ENCODE data around the gene VAPA. TPM values are rescaled to one million over a fixed set of nuclear protein-coding genes. Genes with fewer than 3 reads are reported as not detected.

Gene VAPA
- total RNA-seq, 2 experiments from 2014 or later, result 152 to 159 TPM

GRCh38 chr18:9951022-9951859 lies 37.4 kb downstream of the VAPA start:
- DNase-seq, result peak; percentile 22
- intact Hi-C loops (cut with micrococcal nuclease), result loop anchor here (5.0 kb wide), 1 partner anchor 34 kb away; no protein-coding TSS in a partner anchor
- ChIA-PET CTCF (interaction anchor here (1.4 to 1.5 kb wide), 2 partner anchors 25 to 36 kb away, joined by 3 read pairs; no protein-coding TSS in a partner anchor), POLR2A (no interaction called here)
- H3K4me3 Mint-ChIP-seq, result no peak overlapping the region
- H3K36me3 Mint-ChIP-seq, result peaks cover 38% of the 10 kb centered on the region
- H3K27me3 Mint-ChIP-seq, result no peaks in the 10 kb centered on the region
- no peak overlapping the region for H3K27ac Mint-ChIP-seq
- H3K9me3 Mint-ChIP-seq, result no peaks in the 10 kb centered on the region
- peaks cover 3% of the 10 kb centered on the region for H3K4me1 Mint-ChIP-seq (ENCODE audit: low read depth)

- intact Hi-C loops (cut with micrococcal nuclease), result loop anchor here (5.0 kb wide), 1 partner anchor 36 kb away; no protein-coding TSS in a partner anchor
- Mint-ChIP-seq H3K4me1 (ENCODE audit: low read depth) (peaks cover 3% of the 10 kb centered on the region), H3K27me3 (no peaks in the 10 kb centered on the region), H3K9me3 (no peaks in the 10 kb centered on the region), H3K36me3 (peaks cover 33% of the 10 kb centered on the region), H3K27ac (no peak overlapping the region), H3K4me3 (no peak overlapping the region)
- DNase-seq, result no peak
- ChIA-PET CTCF (interaction anchor here (0.6 kb wide), 1 partner anchor 30 kb away, joined by 3 read pairs; no protein-coding TSS in a partner anchor), POLR2A (no interaction called here)
Measured at GRCh38 chr18:9952633-9953416, 39.0 kb downstream of the VAPA start.

- H3K27ac Mint-ChIP-seq, result no peak overlapping the region
- H3K36me3 Mint-ChIP-seq, result peaks cover 6% of the 10 kb centered on the region
- ChIA-PET CTCF (interaction anchor here (1.3 kb wide), 1 partner anchor 13 kb away, joined by 3 read pairs; no protein-coding TSS in a partner anchor), POLR2A (no interaction called here)
- no peaks in the 10 kb centered on the region for H3K9me3 Mint-ChIP-seq
- no peak overlapping the region for H3K4me3 Mint-ChIP-seq
- DNase-seq, result no peak
- no peaks in the 10 kb centered on the region for H3K27me3 Mint-ChIP-seq
- H3K4me1 Mint-ChIP-seq (ENCODE audit: low read depth), result peaks cover 13% of the 10 kb centered on the region
- intact Hi-C loops (cut with micrococcal nuclease), result no loop called here
Measured at GRCh38 chr18:9958861-9959399, 45.1 kb downstream of the VAPA start.

- Mint-ChIP-seq H3K9me3 (no peaks in the 10 kb centered on the region), H3K4me3 (no peak overlapping the region), H3K27ac (no peak overlapping the region), H3K27me3 (no peaks in the 10 kb centered on the region), H3K36me3 (peaks cover 2% of the 10 kb centered on the region), H3K4me1 (ENCODE audit: low read depth) (peaks cover 13% of the 10 kb centered on the region)
- ChIA-PET CTCF (interaction anchor here (0.6 to 1.0 kb wide), 2 partner anchors 14 to 442 kb away, joined by 3 read pairs; no protein-coding TSS in a partner anchor), POLR2A (interaction anchor here (0.6 kb wide), 1 partner anchor 537 kb away, joined by 3 read pairs; no protein-coding TSS in a partner anchor)
- DNase-seq, result no peak
- intact Hi-C loops (cut with micrococcal nuclease), result no loop called here
Measured at GRCh38 chr18:9959564-9959963, 45.7 kb downstream of the VAPA start.

- ChIA-PET POLR2A (no interaction called here), CTCF (interaction anchor here (0.6 to 1.0 kb wide), 2 partner anchors 13 to 443 kb away, joined by 3 read pairs; no protein-coding TSS in a partner anchor)
- no peaks in the 10 kb centered on the region for H3K27me3 Mint-ChIP-seq
- H3K4me1 Mint-ChIP-seq (ENCODE audit: low read depth), result peaks cover 13% of the 10 kb centered on the region
- no peak for DNase-seq
- no peak overlapping the region for H3K4me3 Mint-ChIP-seq
- H3K36me3 Mint-ChIP-seq, result no peaks in the 10 kb centered on the region
- no peak overlapping the region for H3K27ac Mint-ChIP-seq
- H3K9me3 Mint-ChIP-seq, result no peaks in the 10 kb centered on the region
- intact Hi-C loops (cut with micrococcal nuclease), result no loop called here
Measured at GRCh38 chr18:9960258-9960904, 46.6 kb downstream of the VAPA start.

GRCh38 chr18:9961041-9961440 lies 47.2 kb downstream of the VAPA start:
- POLR2A ChIA-PET, result no interaction called here
- no peaks in the 10 kb centered on the region for H3K9me3 Mint-ChIP-seq
- no peak overlapping the region for H3K4me3 Mint-ChIP-seq
- no peak for DNase-seq
- no peaks in the 10 kb centered on the region for H3K27me3 Mint-ChIP-seq
- CTCF ChIA-PET, result no interaction called here
- no peaks in the 10 kb centered on the region for H3K36me3 Mint-ChIP-seq
- peaks cover 16% of the 10 kb centered on the region for H3K4me1 Mint-ChIP-seq (ENCODE audit: low read depth)
- no peak overlapping the region for H3K27ac Mint-ChIP-seq
- intact Hi-C loops (cut with micrococcal nuclease), result no loop called here

- intact Hi-C loops (cut with micrococcal nuclease), result no loop called here
- H3K4me3 Mint-ChIP-seq, result no peak overlapping the region
- H3K36me3 Mint-ChIP-seq, result no peaks in the 10 kb centered on the region
- no peak for DNase-seq
- no peaks in the 10 kb centered on the region for H3K9me3 Mint-ChIP-seq
- H3K27ac Mint-ChIP-seq, result no peak overlapping the region
- POLR2A ChIA-PET, result no interaction called here
- peaks cover 16% of the 10 kb centered on the region for H3K4me1 Mint-ChIP-seq (ENCODE audit: low read depth)
- CTCF ChIA-PET, result no interaction called here
- H3K27me3 Mint-ChIP-seq, result peaks cover 32% of the 10 kb centered on the region
Measured at GRCh38 chr18:9965711-9966624, 52.2 kb downstream of the VAPA start.

GRCh38 chr18:9968081-9968848 lies 54.4 kb downstream of the VAPA start:
- Mint-ChIP-seq H3K4me1 (ENCODE audit: low read depth) (peaks cover 16% of the 10 kb centered on the region), H3K4me3 (no peak overlapping the region), H3K27ac (no peak overlapping the region), H3K9me3 (no peaks in the 10 kb centered on the region), H3K36me3 (no peaks in the 10 kb centered on the region), H3K27me3 (peaks cover 34% of the 10 kb centered on the region)
- ChIA-PET POLR2A (no interaction called here), CTCF (interaction anchor here (7.6 kb wide), 1 partner anchor 550 kb away, joined by 79 read pairs; no protein-coding TSS in a partner anchor)
- no peak for DNase-seq
- intact Hi-C loops (cut with micrococcal nuclease), result no loop called here

- intact Hi-C loops (cut with micrococcal nuclease), result no loop called here
- Mint-ChIP-seq H3K36me3 (no peaks in the 10 kb centered on the region), H3K4me3 (no peak overlapping the region), H3K9me3 (no peaks in the 10 kb centered on the region), H3K4me1 (ENCODE audit: low read depth) (peaks cover 16% of the 10 kb centered on the region), H3K27me3 (peaks cover 34% of the 10 kb centered on the region), H3K27ac (no peak overlapping the region)
- CTCF ChIA-PET, result interaction anchor here (1.5 to 7.6 kb wide), 2 partner anchors 549 to 591 kb away, joined by 4 to 79 read pairs; no protein-coding TSS in a partner anchor
- POLR2A ChIA-PET, result no interaction called here
- no peak for DNase-seq
Measured at GRCh38 chr18:9969247-9969646, 55.4 kb downstream of the VAPA start.

GRCh38 chr18:9971313-9971920 lies 57.6 kb downstream of the VAPA start:
- ChIA-PET POLR2A (no interaction called here), CTCF (interaction anchor here (0.6 to 7.6 kb wide), 15 partner anchors 10 to 1183 kb away, joined by 3 to 79 read pairs (median 3); no protein-coding TSS in a partner anchor)
- peaks cover 7% of the 10 kb centered on the region for H3K9me3 Mint-ChIP-seq
- H3K4me3 Mint-ChIP-seq, result no peak overlapping the region
- peaks cover 10% of the 10 kb centered on the region for H3K4me1 Mint-ChIP-seq (ENCODE audit: low read depth)
- DNase-seq, result peak; percentile 73
- H3K36me3 Mint-ChIP-seq, result peaks cover 2% of the 10 kb centered on the region
- intact Hi-C loops (cut with micrococcal nuclease), result loop anchor here (1.0 kb wide), 1 partner anchor 549 kb away; no protein-coding TSS in a partner anchor
- peaks cover 34% of the 10 kb centered on the region for H3K27me3 Mint-ChIP-seq
- H3K27ac Mint-ChIP-seq, result peak overlapping the region; percentile 9
